HG03095 (cell line): ENCODE measurements around the gene OTUD5.

Experiments used
- ATAC-seq: cut with Tn5 transposase; IDR thresholded peaks from one replicate; pipeline ENCODE4 v1.9.1; 2021; ENCODE audit warnings: moderate library complexity; ENCODE audit not compliant: unreplicated experiment

The OTUD5 gene

DNA sequence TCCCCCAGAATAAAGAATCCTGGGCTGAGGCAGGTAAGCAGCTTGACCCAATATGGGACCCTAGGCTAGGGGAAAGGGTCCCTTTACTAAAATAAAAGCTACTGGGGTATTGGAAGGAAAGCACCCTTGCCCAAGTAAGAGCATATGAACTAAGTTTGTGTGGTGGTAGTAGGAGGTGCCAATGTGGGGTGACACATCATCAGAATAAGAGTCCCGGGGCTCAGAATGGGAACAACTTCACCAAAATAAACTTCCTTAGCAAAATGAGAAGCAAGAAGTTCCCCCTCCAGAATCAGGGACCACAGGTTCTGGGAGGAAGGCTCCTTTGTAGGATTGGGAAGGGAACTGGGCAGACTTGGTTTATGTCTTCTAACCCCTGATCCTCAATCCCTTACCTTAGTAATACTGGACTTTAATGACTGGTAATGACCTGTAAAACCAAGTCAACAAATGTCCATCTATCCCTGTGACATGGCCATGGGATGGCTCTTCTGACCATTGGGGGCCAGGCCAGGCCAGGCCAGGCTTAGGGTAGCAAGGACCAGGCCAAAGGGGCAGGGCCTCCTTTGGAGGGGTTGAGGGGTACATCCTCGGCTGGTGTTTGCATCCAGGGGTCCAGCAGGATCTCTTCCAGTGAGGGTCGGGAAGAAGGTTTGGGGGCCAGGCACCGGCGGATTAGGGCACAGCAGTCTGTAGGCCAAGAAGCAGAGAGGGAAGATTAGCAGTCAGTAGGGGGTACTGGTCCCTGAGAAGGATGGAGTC is 43.6 kb downstream of the OTUD5 start:
- ATAC-seq = no peak

- ATAC-seq = peak; percentile 50
Measured at GRCh38 chrX:48911412-48912182, 45.8 kb downstream of the OTUD5 start, which contains the start of gene SLC35A2. SLC35A2 (minus strand) TSS chrX:48911646; CDS start chrX:48911636, 10 bp downstream.

DNA sequence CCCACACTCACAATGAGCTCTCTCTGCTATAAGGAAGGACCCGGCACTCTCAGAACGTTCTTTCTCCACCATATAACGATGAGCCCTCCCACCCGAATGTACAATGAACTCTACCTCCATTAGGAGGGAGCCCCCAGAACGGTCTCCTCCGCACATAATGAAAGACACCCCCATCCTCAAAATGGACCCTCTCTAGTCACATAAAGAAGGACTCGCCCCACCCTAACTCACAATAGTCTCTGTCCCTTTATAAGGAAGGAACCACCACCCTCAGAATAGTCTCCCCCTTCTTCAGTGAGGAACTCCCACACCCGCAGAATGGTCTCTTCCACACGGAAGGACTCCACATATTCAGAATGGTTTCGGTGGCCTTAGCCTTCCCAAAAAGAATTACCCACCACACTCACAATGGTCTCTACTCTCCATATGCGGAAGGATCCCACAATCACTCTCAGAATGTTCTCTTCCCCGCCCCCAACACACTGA is 46.4 kb downstream of the OTUD5 start:
- ATAC-seq = no peak

DNA sequence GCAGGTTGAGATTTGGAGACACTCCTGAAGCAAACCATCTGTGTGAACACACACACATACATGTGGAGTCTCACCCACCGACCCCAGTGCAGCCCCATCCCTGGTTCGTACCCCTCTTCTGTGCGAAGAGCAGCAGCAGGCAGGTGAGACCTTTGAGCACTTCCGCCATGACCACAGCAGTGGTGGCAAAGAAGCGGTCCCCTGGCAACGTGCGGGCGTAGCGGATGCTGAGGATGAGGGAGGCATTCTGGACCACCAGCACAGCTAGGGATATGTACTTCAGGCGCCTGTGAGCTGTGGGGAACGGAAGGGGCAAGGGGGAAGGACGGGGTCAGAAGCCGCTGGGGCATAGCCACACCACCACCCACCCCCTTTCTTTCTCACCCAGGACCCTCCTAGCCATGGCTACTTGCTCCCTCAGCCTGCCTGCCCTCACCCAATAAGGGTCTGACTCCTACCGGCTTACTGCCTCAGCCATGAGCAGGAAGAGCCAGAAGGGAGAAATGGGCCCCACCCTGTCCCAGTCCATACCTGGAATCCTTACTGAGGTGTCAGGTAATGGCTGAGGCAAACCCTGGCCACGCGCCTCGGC is 47.6 kb downstream of the OTUD5 start:
- ATAC-seq = no peak

- ATAC-seq = no peak
Measured at GRCh38 chrX:48908600-48908999, 48.8 kb downstream of the OTUD5 start.

- ATAC-seq = no peak
Measured at GRCh38 chrX:48905090-48905790, 52.2 kb downstream of the OTUD5 start.

GRCh38 chrX:48904626-48905025 is 52.8 kb downstream of the OTUD5 start:
- ATAC-seq = no peak

DNA sequence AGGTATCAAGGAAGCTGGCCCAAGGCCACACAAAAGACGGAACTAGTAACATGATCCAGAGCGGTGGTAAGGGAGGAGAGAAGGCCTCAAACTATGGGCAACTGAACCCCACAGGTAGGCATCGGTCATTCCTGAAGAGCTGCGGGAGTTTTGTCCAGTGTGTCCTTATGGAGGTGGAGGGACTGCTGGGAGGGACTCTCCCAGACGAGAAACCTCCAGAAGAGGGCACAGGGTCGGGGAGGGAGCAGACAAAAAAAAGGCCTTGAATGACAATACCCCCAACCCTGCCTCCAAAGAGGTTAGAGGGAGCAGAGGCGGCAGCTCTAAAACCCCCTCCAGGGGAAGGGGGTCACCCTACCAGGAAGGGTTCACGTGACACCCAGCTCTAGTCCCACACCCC is 53.2 kb downstream of the OTUD5 start:
- no peak for ATAC-seq

- no peak for ATAC-seq
Measured at GRCh38 chrX:48903290-48903689, 54.1 kb downstream of the OTUD5 start.

DNA sequence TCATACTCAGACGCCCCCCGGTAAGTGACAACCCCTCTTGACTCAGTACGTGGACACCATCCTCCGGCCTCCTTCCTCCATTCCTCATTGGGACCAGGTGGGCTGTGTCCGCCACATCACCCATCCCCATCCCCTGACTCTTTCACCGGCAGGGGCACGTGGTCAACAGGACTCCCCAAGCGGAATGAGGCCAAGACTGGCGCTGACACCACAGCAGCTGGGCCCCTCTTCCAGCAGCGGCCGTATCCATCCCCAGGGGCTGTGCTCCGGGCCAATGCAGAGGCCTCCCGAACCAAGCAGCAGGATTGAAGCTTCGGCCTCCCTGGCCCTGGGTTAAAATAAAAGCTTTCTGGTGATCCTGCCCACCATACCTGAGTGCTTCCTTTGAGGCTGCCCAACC is 54.6 kb downstream of the OTUD5 start:
- no peak for ATAC-seq

DNA sequence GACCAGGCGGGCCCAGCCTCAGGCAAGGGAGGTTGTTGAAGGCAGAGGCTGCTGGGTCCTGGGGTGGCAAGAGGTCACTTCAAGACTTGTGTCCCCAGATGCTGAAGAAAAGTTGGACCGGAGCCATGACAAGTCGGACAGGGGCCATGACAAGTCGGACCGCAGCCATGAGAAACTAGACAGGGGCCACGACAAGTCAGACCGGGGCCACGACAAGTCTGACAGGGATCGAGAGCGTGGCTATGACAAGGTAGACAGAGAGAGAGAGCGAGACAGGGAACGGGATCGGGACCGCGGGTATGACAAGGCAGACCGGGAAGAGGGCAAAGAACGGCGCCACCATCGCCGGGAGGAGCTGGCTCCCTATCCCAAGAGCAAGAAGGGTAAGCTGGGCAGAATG is 55.3 kb downstream of the OTUD5 start:
- no peak for ATAC-seq

- no peak for ATAC-seq
Measured at GRCh38 chrX:48901069-48901468, 56.3 kb downstream of the OTUD5 start.

DNA sequence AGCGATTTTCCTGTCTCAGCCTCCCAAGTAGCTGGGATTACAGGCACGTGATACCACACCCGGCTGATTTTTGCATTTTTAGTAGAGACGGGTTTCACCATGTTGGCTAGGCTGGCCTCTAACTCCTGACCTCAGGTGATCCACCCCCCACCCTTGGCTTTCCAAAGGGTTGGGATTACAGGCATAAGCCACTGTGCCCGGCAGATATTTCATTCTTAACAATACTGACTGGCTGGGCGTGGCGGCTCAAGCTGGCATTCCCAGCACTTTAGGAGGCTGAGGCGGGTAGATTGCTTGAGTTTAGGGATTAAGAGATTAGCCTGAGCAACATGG is 58.4 kb downstream of the OTUD5 start:
- no peak for ATAC-seq

- peak; percentile 90 for ATAC-seq
Measured at GRCh38 chrX:48897625-48898306, 59.6 kb downstream of the OTUD5 start, which contains the start of the genes PQBP1 and TIMM17B. PQBP1 (plus strand) TSS chrX:48897930; CDS start chrX:48898510, 580 bp downstream. TIMM17B (minus strand) TSS chrX:48897768; CDS start chrX:48897749, 19 bp downstream.

DNA sequence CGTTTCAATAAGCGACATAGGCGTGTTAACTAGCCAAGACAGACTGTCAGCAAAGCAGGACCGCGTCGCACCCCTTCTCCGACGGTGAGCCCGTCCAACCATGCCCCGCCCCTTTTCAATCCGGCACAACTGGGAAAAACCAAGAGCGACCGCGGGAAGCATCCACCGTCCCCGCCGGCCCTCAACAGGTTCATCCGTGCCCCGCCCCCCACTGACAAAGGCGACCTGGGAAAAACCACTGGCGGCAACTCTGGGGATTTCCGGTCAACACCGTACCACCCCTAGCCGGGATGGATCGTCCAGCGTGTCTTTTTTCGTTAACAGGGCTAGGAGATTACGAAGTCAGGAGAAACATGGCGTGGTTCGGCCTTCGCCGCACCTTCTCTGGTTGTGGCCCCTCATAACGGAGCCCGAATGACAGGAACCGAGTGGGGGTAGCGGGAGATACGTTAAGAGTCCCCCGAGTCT is 60.2 kb downstream of the OTUD5 start:
- ATAC-seq = peak; percentile 3

- ATAC-seq = no peak
Measured at GRCh38 chrX:48896611-48897011, 60.8 kb downstream of the OTUD5 start.

DNA sequence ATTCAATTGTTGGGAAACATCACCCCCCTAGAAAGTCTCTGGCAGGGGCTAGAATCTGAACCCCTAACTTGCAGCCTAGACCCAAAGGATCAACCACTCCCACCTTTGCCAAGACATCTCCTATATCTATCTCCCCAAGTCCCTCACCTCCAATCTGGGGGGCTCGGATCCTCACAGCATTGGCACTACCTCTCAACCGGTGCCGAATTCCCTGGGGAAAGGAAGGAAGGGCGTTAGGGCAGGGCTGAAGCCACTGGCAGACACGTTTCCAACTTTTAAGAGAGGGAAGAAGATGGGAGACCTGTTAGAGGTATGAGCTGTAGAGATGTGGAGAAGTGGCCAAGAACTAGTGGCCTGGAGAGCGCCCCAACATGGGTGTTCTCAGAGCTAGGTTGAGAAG is 62.5 kb downstream of the OTUD5 start:
- no peak for ATAC-seq

GRCh38 chrX:48893556-48894348 is 63.7 kb downstream of the OTUD5 start:
- ATAC-seq = no peak

DNA sequence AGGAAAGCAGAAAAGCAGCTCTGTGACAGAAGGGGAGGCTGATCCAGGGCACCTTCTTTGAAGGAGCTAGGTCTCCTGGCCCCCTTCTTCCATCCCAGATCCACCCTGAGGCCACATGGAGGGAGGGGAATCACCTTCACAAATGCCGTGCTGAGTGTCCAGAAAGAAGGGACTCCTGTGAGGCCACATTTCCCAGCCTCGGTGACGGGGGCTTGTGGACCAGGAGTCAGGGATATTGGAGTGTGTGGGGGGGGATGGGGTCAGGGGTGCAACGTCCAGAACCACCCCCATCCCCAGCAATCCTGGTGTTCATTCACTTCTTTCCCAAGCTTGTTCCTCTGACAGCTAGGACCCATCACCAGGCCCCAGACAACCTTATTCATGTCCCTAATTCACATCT is 64.5 kb downstream of the OTUD5 start:
- ATAC-seq = no peak
